ENCODE measurements around the gene GNA15. TPM values are rescaled to one million over a fixed set of nuclear protein-coding genes. Genes with fewer than 3 reads are reported as not detected.
A peak's percentile ranks its signal among the peaks of the same experiment; 100 is the strongest.

Gene GNA15
- total and polyA plus RNA-seq, 2 donors (not counting 3 experiments of a cell fraction or from before 2014, with no cell fraction given) = 0.17 TPM; not detected in 1

DNA sequence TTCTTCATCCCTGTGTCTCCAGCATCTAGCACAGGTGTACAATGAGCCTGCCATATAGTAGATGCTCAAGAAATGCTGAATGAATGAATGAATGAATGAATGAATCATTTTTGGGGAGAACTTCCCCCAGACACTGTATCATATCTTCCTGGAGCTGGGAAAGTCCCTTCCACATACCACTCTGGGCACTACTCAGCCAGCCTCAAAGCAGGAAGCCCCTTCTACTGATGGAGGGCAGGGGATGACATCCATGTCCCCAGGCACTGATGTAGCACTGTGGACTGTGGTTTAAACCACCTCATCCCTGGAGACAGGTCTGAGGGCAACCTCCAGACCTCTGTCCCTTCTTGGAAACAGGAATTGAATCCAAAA, 4.8 kb downstream of the GNA15 start:
- peak overlapping the region; percentile 97 for H3K27ac ChIP-seq (ENCODE audit: insufficient read depth, low read depth, low read length)
- ChIA-PET POLR2A (no interaction called here), CTCF (interaction anchor here (0.8 to 8.4 kb wide), 3 partner anchors 11 to 20 kb away, joined by 3 to 122 read pairs (median 4); no protein-coding TSS in a partner anchor)
- H3K36me3 ChIP-seq (ENCODE audit: control insufficient read depth in 2 of 2, extremely low read depth in 1 of 2, insufficient read depth in 2 of 2, low read length in 2 of 2) = no peaks in the 10 kb centered on the region
- H3K9me1 ChIP-seq (replicated peaks; ENCODE audit: control insufficient read depth, extremely low read depth, insufficient read depth, low read length) = no peaks in the 10 kb centered on the region
- no peaks in the 10 kb centered on the region for H4K20me1 ChIP-seq (replicated peaks; ENCODE audit: control insufficient read depth, extremely low read depth, insufficient read depth, low read length)
- no peak overlapping the region for H2AFZ ChIP-seq (ENCODE audit: low read depth, low read length)
- H3K27me3 ChIP-seq (ENCODE audit: control insufficient read depth in 2 of 2, insufficient read depth in 2 of 2, low read length in 2 of 2) = no peaks in the 10 kb centered on the region
- FAIRE-seq = no peak
- no peak for DNase-seq (ENCODE audit: low read depth, low spot score)
- dilution Hi-C loops (cut with MboI; ENCODE audit: extremely low pct_ligation_motif_present, low sequenced_read_pairs) = no loop called here
- no peak overlapping the region for H3K9ac ChIP-seq (replicated peaks; ENCODE audit: extremely low read depth, insufficient read depth, low read length)
- H3K4me1 ChIP-seq (ENCODE audit: control insufficient read depth, extremely low read depth, insufficient read depth, low read length) = peaks cover 27% of the 10 kb centered on the region
- no peaks in the 10 kb centered on the region for H3K79me2 ChIP-seq (ENCODE audit: control insufficient read depth, insufficient read depth, low read length)
- no peak overlapping the region for H3K4me2 ChIP-seq (ENCODE audit: insufficient read depth, low read length)
- H3K4me3 ChIP-seq (replicated peaks in 1 of 3; ENCODE audit: insufficient read depth in 1 of 3, low read depth in 1 of 3, low read length in 3 of 3) = no peak overlapping the region
- intact Hi-C loops (cut with micrococcal nuclease) = no loop called here
- no TSS peak for BruUV-seq (replicated peaks)
- no peaks in the 10 kb centered on the region for H3K9me3 ChIP-seq (replicated peaks; ENCODE audit: control insufficient read depth, insufficient read depth, low read length)
- TF ChIP-seq, protein P1, sequence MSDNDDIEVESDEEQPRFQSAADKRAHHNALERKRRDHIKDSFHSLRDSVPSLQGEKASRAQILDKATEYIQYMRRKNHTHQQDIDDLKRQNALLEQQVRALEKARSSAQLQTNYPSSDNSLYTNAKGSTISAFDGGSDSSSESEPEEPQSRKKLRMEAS (IDR thresholded peaks at IDR 0.05; ENCODE audit: insufficient read depth, insufficient read length) = no peak
- TF ChIP-seq POLR2AphosphoS5 (IDR thresholded peaks at IDR 0.05; ENCODE audit: insufficient read depth, low read depth, low read length) = no peak
- no peak for TF ChIP-seq GATA2 (IDR thresholded peaks at IDR 0.05; ENCODE audit: insufficient read depth, insufficient read length, low read depth, low read length)
- no peak for TF ChIP-seq MYC (IDR thresholded peaks at IDR 0.05; ENCODE audit: low read depth, low read length)
- no peak for TF ChIP-seq JUN (IDR thresholded peaks at IDR 0.05; ENCODE audit: borderline replicate concordance, insufficient read depth, insufficient read length, low read depth)
- TF ChIP-seq EZH2 (IDR thresholded peaks at IDR 0.05; ENCODE audit: borderline replicate concordance, low read depth, low read length, severe bottlenecking) = no peak
- TF ChIP-seq FOS (IDR thresholded peaks at IDR 0.05; ENCODE audit: borderline replicate concordance, insufficient read depth, low read length) = no peak
- TF ChIP-seq, protein P2, sequence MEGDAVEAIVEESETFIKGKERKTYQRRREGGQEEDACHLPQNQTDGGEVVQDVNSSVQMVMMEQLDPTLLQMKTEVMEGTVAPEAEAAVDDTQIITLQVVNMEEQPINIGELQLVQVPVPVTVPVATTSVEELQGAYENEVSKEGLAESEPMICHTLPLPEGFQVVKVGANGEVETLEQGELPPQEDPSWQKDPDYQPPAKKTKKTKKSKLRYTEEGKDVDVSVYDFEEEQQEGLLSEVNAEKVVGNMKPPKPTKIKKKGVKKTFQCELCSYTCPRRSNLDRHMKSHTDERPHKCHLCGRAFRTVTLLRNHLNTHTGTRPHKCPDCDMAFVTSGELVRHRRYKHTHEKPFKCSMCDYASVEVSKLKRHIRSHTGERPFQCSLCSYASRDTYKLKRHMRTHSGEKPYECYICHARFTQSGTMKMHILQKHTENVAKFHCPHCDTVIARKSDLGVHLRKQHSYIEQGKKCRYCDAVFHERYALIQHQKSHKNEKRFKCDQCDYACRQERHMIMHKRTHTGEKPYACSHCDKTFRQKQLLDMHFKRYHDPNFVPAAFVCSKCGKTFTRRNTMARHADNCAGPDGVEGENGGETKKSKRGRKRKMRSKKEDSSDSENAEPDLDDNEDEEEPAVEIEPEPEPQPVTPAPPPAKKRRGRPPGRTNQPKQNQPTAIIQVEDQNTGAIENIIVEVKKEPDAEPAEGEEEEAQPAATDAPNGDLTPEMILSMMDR (IDR thresholded peaks at IDR 0.05; ENCODE audit: extremely low read depth in 1 of 2, insufficient read depth in 1 of 2, low read depth in 1 of 2, low read length in 2 of 2) = no peak
- TF ChIP-seq POLR2A (IDR thresholded peaks at IDR 0.05; ENCODE audit: low read depth, low read length) = no peak

Measured in endothelial cell of umbilical vein (primary cell).